Muscle layer of colon (tissue), 2 donors: ENCODE results near the gene CEMP1.
"Not testable (repeated sequence)": the region's sequence is repeated elsewhere in the genome, so short reads cannot be mapped to it uniquely, and the experiment has no call there.

Experiments
- H3K27ac ChIP-seq: one replicate; pipeline ENCODE4 v1.7.0; 2013; ENCODE audit warnings: low read depth, mild to moderate bottlenecking, low read length, moderate library complexity
- H3K27me3 ChIP-seq, 2 donors: one replicate each; pipeline ENCODE4 v1.7.0; 2013; ENCODE audit warnings: low read length in 2 of 2, mild to moderate bottlenecking in 2 of 2; ENCODE audit not compliant: insufficient read depth in 2 of 2, control insufficient read depth in 1 of 2
- H3K36me3 ChIP-seq: one replicate; pipeline ENCODE4 v1.7.0; 2013; ENCODE audit warnings: mild to moderate bottlenecking, low read length; ENCODE audit not compliant: insufficient read depth
- H3K4me1 ChIP-seq: one replicate; pipeline ENCODE4 v1.7.0; 2013; ENCODE audit warnings: mild to moderate bottlenecking, low read length; ENCODE audit not compliant: insufficient read depth
- H3K4me3 ChIP-seq, 2 donors: one replicate each; pipeline ENCODE4 v1.7.0; 2013; ENCODE audit warnings: low read length in 2 of 2, low read depth in 1 of 2, mild to moderate bottlenecking in 1 of 2, moderate library complexity in 1 of 2
- H3K9ac ChIP-seq: one replicate; pipeline ENCODE4 v1.7.0; 2013; ENCODE audit warnings: low read length
- H3K9me3 ChIP-seq: one replicate; pipeline ENCODE4 v1.7.0; 2013; ENCODE audit warnings: mild to moderate bottlenecking, low read length
- donor health status: abdominal sarcoma.
- donor health status: Adenocarcinoma of cecum.

The CEMP1 gene, protein sequence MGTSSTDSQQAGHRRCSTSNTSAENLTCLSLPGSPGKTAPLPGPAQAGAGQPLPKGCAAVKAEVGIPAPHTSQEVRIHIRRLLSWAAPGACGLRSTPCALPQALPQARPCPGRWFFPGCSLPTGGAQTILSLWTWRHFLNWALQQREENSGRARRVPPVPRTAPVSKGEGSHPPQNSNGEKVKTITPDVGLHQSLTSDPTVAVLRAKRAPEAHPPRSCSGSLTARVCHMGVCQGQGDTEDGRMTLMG

DNA sequence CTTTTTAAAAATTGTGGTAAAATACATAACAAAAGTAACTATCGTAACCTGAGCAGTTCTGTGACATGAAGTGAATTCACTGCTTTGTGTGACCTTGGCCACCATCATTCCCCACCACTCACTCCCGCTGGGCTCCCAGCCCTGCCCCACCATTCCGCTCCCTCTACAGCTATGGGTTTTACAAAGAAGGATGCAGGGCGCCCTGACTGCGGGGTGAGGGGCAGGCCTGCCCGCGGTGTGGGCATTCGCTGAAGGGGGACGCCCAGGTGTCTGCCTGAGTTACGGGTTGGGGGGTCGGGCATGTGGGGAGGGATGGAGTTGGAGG is at the start of gene CEMP1:
CEMP1 (minus strand) TSS at position 38 of the 325 bp plus-strand sequence. CDS start 335 bp downstream, outside the sequence.
- Histone ChIP-seq H3K4me3 (peak within 1 kb of the TSS; percentile 63 to 87), H3K9ac (peak within 1 kb of the TSS; percentile 96), H3K27me3 (no peaks in the 10 kb centered on the region), H3K4me1 (peaks cover 5% of the 10 kb centered on the region), H3K36me3 (peaks cover 16% of the 10 kb centered on the region), H3K9me3 (no peaks in the 10 kb centered on the region), H3K27ac (peak within 1 kb of the TSS; percentile 81)

DNA sequence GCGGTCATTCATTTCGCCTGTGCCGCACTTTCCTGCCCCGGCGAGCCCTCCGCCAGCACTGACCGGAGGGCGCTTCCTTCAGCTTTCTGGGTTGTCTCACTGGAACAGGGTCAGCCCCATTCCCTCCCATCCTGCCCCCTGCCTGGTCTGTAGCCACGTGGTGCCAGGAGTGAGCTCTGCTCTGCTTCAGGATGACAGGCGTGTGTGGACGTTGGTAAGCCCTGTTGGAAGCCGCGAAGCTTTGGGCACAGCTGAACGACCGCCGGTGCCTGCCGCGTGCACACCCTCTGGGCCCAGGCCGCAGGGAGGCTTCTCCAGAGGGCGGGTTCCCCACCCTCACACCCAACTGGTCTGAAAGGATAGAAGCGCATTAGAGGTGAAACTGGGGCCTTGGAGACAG is 49.6 kb upstream of the CEMP1 start:
- not testable (repeated sequence) for H3K9ac ChIP-seq, H3K36me3 ChIP-seq, H3K27me3 ChIP-seq, H3K9me3 ChIP-seq, H3K4me3 ChIP-seq, H3K27ac ChIP-seq, H3K4me1 ChIP-seq

DNA sequence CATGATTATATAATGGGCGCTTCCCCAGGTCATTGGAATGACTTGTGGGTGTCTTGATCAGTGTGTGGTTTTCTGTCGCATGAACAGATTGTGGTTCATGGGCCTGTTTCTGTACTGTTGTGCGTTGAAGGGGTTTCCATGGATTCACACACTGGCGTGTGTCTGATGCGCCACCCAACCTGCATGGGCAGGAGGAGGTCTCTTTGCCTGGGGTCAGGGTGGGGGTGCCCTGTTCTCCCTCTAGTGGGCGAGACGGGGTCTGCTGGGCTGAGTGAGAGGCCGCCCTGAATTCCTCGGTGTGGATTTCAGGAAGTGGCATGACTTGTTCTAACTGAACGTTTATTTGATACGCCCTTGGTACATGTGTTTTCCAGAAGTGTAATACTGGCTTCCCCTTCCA is 48.9 kb upstream of the CEMP1 start:
- not testable (repeated sequence) for H3K9me3 ChIP-seq, H3K4me3 ChIP-seq, H3K4me1 ChIP-seq, H3K27ac ChIP-seq, H3K27me3 ChIP-seq, H3K36me3 ChIP-seq, H3K9ac ChIP-seq

DNA sequence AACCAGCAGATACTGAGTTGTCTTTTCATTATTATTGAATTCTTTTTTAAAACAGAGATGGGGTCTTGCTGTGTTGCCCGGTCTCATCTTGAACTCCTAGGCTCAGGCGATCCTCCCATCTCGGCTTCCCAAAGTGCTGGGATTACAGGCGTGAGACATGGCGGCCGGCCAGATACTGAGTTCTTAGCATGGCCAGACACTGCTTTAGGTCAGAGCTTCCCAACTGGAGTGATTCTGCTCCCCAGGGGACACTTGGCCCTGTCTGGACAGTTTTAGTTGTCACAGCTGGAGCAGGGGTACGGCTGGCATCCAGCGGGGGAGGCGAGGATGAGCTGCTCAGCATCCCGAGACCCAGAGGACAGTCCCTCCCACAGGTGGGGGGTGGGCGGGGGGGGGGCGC is 47.7 kb upstream of the CEMP1 start:
- H3K9me3 ChIP-seq, H3K9ac ChIP-seq, H3K36me3 ChIP-seq, H3K4me1 ChIP-seq, H3K27ac ChIP-seq, H3K4me3 ChIP-seq, H3K27me3 ChIP-seq: not testable (repeated sequence)

DNA sequence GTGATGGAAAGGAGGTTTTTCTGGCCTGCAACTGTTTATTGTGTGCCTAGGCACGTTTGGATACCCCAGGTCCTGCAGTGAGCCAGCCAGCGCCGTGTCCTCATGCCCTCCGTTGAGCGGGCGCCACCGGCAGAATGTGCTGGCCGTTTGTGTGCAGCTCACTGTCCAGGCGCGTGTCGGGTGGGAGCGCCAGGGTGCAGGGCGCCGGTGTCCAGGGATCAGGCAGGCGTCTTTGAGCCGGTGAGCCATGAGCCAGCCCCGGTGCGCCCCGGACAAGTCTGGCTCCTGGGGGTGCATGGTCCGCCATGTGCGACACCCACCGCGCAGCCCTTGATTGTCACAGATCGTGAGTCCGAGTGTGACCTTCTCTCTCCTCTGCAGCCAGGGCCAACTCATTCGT is 45.8 kb upstream of the CEMP1 start:
- H3K27me3 ChIP-seq, H3K4me3 ChIP-seq, H3K9me3 ChIP-seq, H3K27ac ChIP-seq, H3K36me3 ChIP-seq, H3K9ac ChIP-seq, H3K4me1 ChIP-seq: not testable (repeated sequence)

DNA sequence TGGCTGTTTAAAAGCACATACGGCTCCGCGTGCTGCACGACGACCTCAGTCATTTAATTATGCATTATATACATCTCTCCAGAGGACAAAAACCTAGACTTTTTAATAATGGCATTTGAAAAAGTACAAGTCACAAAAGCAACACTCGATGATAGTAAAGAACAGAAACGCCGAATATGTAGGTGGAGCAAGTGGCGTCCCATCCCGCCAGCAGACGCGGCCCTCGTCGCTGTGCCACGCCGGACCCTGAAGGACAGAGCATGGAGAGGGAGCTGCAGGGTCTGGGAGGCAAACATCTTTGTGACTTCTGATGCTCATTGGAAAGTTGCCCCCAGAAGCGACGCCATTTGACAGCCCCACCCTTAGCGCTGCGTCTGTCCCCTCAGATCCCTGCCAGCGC is 44.6 kb upstream of the CEMP1 start:
- H3K9me3 ChIP-seq, H3K4me3 ChIP-seq: not testable (repeated sequence)

DNA sequence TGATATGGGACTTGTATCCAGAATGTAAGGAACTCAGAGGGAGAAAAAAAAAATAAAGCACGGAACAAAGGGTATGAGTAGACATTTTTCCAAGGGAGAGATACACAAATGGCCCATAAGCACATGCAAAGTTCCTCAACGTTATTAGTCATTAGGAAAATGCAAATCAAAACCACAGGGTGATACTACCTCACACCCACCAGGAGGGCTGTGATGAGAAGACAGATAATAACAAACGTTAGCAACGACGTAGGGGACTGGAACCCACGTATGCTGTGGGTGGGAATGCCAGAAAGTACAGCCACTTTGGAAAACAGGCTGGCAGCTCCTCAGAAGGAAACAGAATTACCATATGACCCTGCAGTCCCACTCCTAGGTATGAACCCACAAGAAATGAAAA is 41.5 kb upstream of the CEMP1 start:
- not testable (repeated sequence) for H3K4me1 ChIP-seq, H3K27ac ChIP-seq, H3K4me3 ChIP-seq, H3K9me3 ChIP-seq, H3K27me3 ChIP-seq, H3K36me3 ChIP-seq, H3K9ac ChIP-seq

More for the DNA sequence above, 44.6 kb upstream of the CEMP1 start:
- H3K36me3 ChIP-seq, H3K27ac ChIP-seq, H3K4me1 ChIP-seq, H3K9ac ChIP-seq, H3K27me3 ChIP-seq: not testable (repeated sequence)

DNA sequence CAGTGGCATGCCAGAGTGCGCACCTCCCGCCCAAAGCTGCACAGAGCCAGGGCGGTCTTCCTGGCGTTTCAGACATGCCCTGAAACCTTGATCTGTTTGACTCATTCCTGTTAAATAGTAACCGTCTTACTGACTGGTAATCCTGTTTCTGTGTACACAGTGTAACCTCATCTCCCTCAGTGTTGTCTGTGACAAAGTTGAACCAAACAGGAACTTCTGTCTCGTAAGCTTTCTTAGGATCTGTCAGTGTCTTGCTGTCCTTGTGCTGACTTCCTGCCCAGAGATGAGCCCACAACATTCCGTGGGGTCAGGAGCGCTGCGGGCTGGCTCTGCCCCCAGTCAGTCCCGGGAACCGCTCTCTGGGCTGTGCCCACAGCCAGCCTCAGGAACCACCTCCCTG is 37.4 kb upstream of the CEMP1 start:
- H3K9me3 ChIP-seq, H3K27me3 ChIP-seq, H3K36me3 ChIP-seq, H3K9ac ChIP-seq, H3K4me1 ChIP-seq, H3K4me3 ChIP-seq, H3K27ac ChIP-seq: not testable (repeated sequence)

DNA sequence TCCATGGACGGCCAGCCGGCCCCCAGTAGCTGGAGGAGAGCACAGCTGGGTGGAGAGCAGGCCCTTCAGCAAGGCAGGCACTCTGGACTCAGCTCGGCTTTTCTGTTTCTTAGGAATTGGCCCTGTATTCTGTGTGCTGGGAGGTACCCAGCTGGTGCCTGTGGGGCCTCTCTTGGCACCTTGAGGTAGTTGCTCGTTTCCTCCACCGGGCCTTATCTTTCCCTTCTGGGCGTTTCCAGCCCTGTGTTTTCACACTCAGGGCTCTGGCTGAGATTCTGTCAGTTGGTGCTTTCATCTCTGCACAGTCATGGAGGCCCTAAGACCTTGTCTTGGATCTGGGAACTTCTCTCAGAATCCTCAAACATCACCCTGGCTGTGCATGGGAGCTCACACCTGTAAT is 36.3 kb upstream of the CEMP1 start:
- H3K27ac ChIP-seq, H3K27me3 ChIP-seq, H3K4me1 ChIP-seq, H3K9me3 ChIP-seq, H3K9ac ChIP-seq, H3K36me3 ChIP-seq, H3K4me3 ChIP-seq: not testable (repeated sequence)

DNA sequence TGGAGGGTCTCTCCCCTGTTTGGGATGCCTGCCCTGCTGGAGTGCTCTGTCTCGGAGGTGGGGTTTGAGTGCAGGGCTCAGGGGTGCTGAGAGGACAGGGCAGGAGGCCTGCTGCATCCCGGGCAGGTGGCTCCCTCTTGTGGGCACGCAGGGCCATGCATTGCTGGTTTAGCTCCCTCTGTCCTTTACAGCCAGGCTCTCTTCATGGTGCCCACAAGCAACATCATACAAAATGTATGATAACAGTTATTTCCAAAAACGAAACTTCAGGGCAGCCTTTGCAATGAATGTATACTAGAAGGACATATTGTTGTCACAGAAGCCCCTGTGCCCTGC is 29.6 kb upstream of the CEMP1 start:
- H3K27me3 ChIP-seq, H3K27ac ChIP-seq, H3K9me3 ChIP-seq, H3K4me1 ChIP-seq, H3K4me3 ChIP-seq, H3K36me3 ChIP-seq, H3K9ac ChIP-seq: not testable (repeated sequence)

DNA sequence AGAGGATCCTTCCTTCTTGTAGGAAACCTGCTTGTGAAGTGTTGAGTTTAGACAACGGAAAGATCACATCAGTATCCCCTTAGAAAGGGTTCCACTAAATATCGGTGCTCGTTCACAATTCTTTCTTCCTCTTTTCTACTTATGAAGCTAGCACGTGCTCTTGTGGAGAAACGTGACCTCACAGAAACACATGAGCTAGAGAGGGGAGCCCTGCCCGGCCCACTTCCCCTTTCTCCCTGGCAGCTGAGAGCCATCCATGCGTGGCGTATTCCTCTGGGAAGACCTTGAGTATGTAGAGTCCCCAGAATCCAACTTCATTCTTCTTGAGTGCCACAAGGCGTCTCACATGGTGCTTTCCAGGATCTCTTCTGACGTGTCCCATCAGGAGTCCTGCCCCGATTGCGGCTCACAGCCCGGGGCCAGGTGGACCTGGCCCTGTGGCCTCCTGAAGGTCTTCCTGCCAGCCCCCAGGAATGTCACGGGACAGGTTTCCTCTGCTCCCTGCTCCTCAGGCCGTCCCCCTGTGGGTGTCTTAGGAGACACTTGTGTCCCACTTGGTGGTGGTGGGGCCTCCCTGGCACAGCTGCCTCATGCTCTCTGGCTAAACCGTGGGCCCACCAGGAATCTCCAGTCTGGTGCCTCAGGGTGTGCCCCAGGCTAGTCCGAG is 29.1 kb upstream of the CEMP1 start:
- H3K27me3 ChIP-seq, H3K4me3 ChIP-seq, H3K9me3 ChIP-seq, H3K27ac ChIP-seq, H3K4me1 ChIP-seq, H3K9ac ChIP-seq, H3K36me3 ChIP-seq: not testable (repeated sequence)

DNA sequence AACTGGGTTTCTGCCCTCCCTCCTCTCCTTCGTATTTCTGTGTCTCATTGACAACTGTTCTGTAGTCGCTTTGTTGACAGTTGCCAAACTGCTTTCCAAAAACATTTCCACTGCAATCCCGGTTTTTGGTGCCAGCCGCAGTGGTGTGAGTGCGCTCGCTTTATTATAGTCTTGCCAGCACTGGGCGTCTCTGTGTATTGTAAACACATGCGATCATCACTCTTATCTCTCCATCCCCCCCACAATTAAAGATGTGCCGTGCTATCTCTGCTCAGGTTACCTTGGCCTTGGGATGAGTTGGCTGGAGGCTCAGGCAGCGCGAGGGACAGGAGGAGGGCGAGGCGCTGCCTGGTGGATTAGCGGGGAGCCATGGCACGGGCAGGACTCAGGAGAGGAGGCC is 25.9 kb upstream of the CEMP1 start:
- not testable (repeated sequence) for H3K4me1 ChIP-seq, H3K36me3 ChIP-seq, H3K4me3 ChIP-seq, H3K9ac ChIP-seq, H3K27me3 ChIP-seq, H3K9me3 ChIP-seq, H3K27ac ChIP-seq
